VCaP (cell line): Measurements from ENCODE around the gene HOXD10.

Experiments
- H3K27ac ChIP-seq: fragments of 450-650 bp; 2 replicates; pipeline ENCODE4 v1.5.1; 2017
- CTCF ChIP-seq: fragments of 450-650 bp; conservative IDR thresholded peaks from 2 replicates; pipeline ENCODE4 v1.5.1; 2017; ENCODE audit warnings: mild to moderate bottlenecking, moderate library complexity

Gene HOXD10

GRCh38 chr2:176115883-176116813 is at the start of gene HOXD10:
Gene HOXD10 (plus strand): TSS chr2:176116778. CDS start chr2:176116834, 56 bp downstream.
- TF ChIP-seq CTCF: no peak
- H3K27ac ChIP-seq: no peak within 1 kb of the TSS

GRCh38 chr2:176067589-176068418 is 48.8 kb upstream of the HOXD10 start:
- TF ChIP-seq CTCF: no peak
- H3K27ac ChIP-seq: no peak overlapping the region

DNA sequence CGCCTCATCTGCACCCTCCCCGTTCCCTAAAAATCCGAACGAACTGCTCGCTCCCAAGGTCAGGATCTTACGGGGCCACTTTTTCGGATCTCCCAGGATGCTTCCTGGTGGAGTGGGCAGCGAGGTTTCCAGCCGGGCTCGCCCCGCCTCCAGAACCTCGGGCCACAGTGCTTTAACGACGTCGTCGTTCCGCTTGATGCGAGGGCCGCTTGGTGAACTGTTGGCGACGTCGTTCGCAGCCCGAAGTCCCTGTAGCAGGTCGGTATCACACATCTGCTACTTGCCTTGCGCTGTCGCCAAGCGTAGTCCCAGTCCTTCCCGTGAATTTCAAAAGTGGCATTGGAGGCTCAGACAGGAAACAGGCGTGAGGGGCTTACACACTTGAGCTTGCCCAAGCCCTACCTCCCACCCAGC is 48.2 kb upstream of the HOXD10 start:
- no peak overlapping the region for H3K27ac ChIP-seq
- no peak for TF ChIP-seq CTCF

DNA sequence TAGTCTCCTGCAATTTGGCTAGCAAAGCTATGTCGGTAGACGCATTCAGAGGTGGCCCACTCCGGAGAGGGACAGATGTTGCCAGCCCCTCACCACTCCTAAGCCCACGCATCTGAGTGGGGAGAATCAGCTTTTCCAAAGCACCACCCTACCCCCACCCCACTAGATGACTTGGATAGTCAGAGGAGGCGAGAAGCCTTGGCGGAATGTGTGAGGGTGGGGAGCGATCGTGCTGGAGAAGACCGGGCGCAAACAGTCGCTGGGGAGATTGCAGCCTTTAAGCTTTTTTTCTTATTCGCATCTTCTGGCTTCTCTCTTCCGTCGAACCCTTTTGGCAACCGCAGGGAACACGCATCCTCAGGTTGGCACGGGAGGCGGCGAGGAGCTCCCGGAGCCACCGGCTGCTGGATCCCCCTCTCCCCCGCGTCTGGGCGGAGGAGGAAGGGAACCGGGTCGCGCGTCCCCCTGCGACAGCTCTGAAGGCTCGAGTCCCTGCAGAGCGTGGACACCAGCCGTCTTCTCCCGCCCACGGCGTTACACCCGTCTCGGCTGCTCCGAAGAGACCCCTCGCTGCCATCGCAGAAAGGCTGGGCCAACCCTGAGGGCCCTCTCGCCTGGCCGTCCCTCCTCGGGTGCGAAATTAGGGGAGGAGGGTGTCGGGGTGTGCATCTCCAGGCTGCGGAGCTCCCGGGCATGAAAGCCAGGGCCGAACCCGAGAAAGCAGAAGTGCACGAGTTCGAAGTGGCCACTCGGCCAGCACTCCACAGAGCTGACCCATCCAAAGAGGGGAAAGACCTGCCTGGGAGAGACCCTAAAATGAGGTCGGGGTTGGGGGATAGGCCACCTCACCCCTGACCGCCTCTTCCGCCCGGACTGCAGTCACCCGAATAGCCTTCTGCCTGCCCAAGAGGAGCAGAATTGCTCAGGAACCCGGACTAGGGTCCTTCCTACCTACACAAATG is 45.0 kb upstream of the HOXD10 start:
- TF ChIP-seq CTCF: no peak
- H3K27ac ChIP-seq: no peak overlapping the region

GRCh38 chr2:176072292-176072669 is 44.3 kb upstream of the HOXD10 start:
- no peak for TF ChIP-seq CTCF
- no peak overlapping the region for H3K27ac ChIP-seq

DNA sequence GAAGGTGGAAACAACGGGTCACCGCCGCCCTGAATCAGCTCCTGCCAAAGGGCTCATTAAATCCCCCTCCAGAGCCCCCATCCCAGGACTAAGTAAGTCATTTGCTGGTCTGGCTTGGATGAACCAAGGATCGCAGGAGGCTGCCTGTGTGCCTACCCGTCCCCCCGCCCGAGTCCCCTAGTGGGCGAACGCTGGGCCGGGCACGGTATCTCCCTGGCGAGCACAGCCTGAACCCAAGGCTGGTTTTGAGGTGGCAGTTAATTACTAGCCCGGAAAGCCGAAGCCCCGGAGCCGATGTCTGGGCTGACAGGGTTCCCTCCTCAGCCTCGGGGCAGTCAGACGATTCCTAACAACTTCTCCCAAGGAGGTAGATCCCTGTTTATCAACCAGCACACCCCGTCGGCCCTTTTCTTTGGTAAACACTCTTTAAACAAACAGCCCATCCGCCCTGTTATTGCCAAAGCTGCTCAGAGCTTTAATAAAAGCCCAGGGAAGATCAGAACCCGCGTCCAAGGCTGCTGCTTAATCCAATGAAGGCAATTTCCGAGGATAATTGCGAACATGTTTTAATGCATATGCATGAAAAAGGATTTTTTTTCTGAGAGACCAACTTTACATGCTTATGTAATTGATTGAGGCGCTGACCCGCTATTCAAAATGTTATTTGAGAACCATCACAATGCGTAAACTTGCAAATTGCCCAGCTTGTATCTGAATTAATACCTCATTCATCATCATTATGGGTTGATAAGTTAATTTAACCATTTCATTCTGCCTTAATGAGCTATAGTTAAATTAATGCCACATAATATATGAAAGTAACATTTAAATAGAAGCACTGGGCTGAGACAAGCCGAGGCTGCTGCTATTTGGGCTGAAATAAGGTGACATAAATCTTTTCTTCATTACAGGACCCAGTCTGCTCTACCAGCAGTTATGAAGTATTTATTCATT is 43.4 kb upstream of the HOXD10 start:
- no peak for TF ChIP-seq CTCF

More for the DNA sequence above, 43.4 kb upstream of the HOXD10 start:
- no peak overlapping the region for H3K27ac ChIP-seq
